H9 (cell line): Measurements from ENCODE around the gene LRCH1. TPM values are rescaled to one million over a fixed set of nuclear protein-coding genes. Genes with fewer than 3 reads are reported as not detected.

Source experiments
- DNase-seq: peaks from one replicate; pipeline ENCODE4 v3.0.0-alpha.2; 2017
- H2AFZ ChIP-seq: one replicate; pipeline ENCODE4 v1.6.1; 2013; ENCODE audit warnings: mild to moderate bottlenecking, low read length, control low read depth, moderate library complexity
- H2AK5ac ChIP-seq: 2 replicates; pipeline ENCODE4 v1.6.1; 2013; ENCODE audit warnings: low read length, control low read depth, mixed read lengths; ENCODE audit not compliant: insufficient read length
- H2BK120ac ChIP-seq: one replicate; pipeline ENCODE4 v1.6.1; 2013; ENCODE audit warnings: low read depth, mild to moderate bottlenecking, low read length, control low read depth, inconsistent platforms; ENCODE audit not compliant: poor library complexity, severe bottlenecking
- H2BK12ac ChIP-seq: 2 replicates; pipeline ENCODE4 v1.6.1; 2013; ENCODE audit warnings: low read length, control low read depth, mixed read lengths, low read depth; ENCODE audit not compliant: insufficient read length
- H2BK15ac ChIP-seq: 2 replicates; pipeline ENCODE4 v1.6.1; 2013; ENCODE audit warnings: low read depth, low read length, control low read depth
- H2BK20ac ChIP-seq: one replicate; pipeline ENCODE4 v1.6.1; 2013; ENCODE audit warnings: low read depth, mild to moderate bottlenecking, low read length, control low read depth, inconsistent platforms; ENCODE audit not compliant: poor library complexity, severe bottlenecking
- H2BK5ac ChIP-seq: 2 replicates; pipeline ENCODE4 v1.6.1; 2013; ENCODE audit warnings: low read length, control low read depth, mixed read lengths; ENCODE audit not compliant: insufficient read length
- H3K14ac ChIP-seq: 2 replicates; pipeline ENCODE4 v1.6.1; 2013; ENCODE audit warnings: low read length, control low read depth; ENCODE audit not compliant: insufficient read depth
- H3K18ac ChIP-seq: 2 replicates; pipeline ENCODE4 v1.6.1; 2013; ENCODE audit warnings: low read depth, mild to moderate bottlenecking, mixed read lengths, low read length, control low read depth; ENCODE audit not compliant: insufficient read length
- H3K23ac ChIP-seq: 2 replicates; pipeline ENCODE4 v1.6.1; 2013; ENCODE audit warnings: low read length, control low read depth, mixed read lengths, low read depth; ENCODE audit not compliant: insufficient read length
- H3K23me2 ChIP-seq: 2 replicates; pipeline ENCODE4 v1.6.1; 2013; ENCODE audit warnings: low read depth, mild to moderate bottlenecking, mixed read lengths, low read length, control low read depth; ENCODE audit not compliant: insufficient read length, poor library complexity, severe bottlenecking
- H3K27ac ChIP-seq: 2 replicates; pipeline ENCODE4 v1.5.1; 2013; ENCODE audit warnings: low read length, control low read depth, mixed read lengths, low read depth; ENCODE audit not compliant: insufficient read length
- H3K27me3 ChIP-seq: 2 replicates; pipeline ENCODE4 v1.6.1; 2013; ENCODE audit warnings: low read length, control low read depth, inconsistent platforms; ENCODE audit not compliant: insufficient read depth
- H3K4ac ChIP-seq: 2 replicates; pipeline ENCODE4 v1.6.1; 2013; ENCODE audit warnings: low read depth, mild to moderate bottlenecking, control low read depth, inconsistent platforms, low read length, moderate library complexity
- H3K4me1 ChIP-seq: 2 replicates; pipeline ENCODE4 v1.6.1; 2013; ENCODE audit warnings: low read length, control low read depth, inconsistent platforms; ENCODE audit not compliant: insufficient read depth
- H3K4me2 ChIP-seq: 2 replicates; pipeline ENCODE4 v1.6.1; 2013; ENCODE audit warnings: low read length, control low read depth, mixed read lengths; ENCODE audit not compliant: insufficient read length, insufficient read depth
- H3K56ac ChIP-seq: 2 replicates; pipeline ENCODE4 v1.6.1; 2013; ENCODE audit warnings: low read depth, mild to moderate bottlenecking, mixed read lengths, low read length, control low read depth; ENCODE audit not compliant: insufficient read length
- H3K79me1 ChIP-seq: 2 replicates; pipeline ENCODE4 v1.6.1; 2013; ENCODE audit warnings: low read depth, mild to moderate bottlenecking, moderate library complexity, low read length, control low read depth, inconsistent platforms; ENCODE audit not compliant: insufficient read depth, poor library complexity, severe bottlenecking
- H3K79me2 ChIP-seq: 2 replicates; pipeline ENCODE4 v1.6.1; 2013; ENCODE audit warnings: low read length, control low read depth, inconsistent platforms; ENCODE audit not compliant: insufficient read depth
- H3K9ac ChIP-seq: 2 replicates; pipeline ENCODE4 v1.6.1; 2013; ENCODE audit warnings: low read length, control low read depth, mixed read lengths; ENCODE audit not compliant: insufficient read length; ENCODE audit errors: extremely low read depth
- H3K9me3 ChIP-seq: one replicate; pipeline ENCODE4 v1.6.1; 2013; ENCODE audit warnings: low read depth, low read length, inconsistent platforms; ENCODE audit not compliant: control insufficient read depth
- H3T11ph ChIP-seq: one replicate; pipeline ENCODE4 v1.6.1; 2013; ENCODE audit warnings: mild to moderate bottlenecking, low read length, control low read depth, inconsistent platforms
- H4K20me1 ChIP-seq: one replicate; pipeline ENCODE4 v1.6.1; 2013; ENCODE audit not compliant: control insufficient read depth, insufficient read length, insufficient read depth
- H4K5ac ChIP-seq: 2 replicates; pipeline ENCODE4 v1.6.1; 2013; ENCODE audit warnings: low read depth, mild to moderate bottlenecking, mixed read lengths, low read length, control low read depth; ENCODE audit not compliant: insufficient read length
- H4K8ac ChIP-seq: replicated peaks from 2 replicates; pipeline ENCODE4 v1.6.1; 2013; ENCODE audit warnings: low read length, control low read depth, mixed read lengths, low read depth; ENCODE audit not compliant: insufficient read length
- H4K91ac ChIP-seq: 2 replicates; pipeline ENCODE4 v1.6.1; 2013; ENCODE audit warnings: low read depth, mild to moderate bottlenecking, moderate library complexity, mixed read lengths, low read length, control low read depth; ENCODE audit not compliant: insufficient read length
- H3K27ac Mint-ChIP-seq, 3 experiments: 2 replicates in 2 of 3; 3 replicates in 1 of 3; pipeline ENCODE4 v1.8.0; 2020 to 2021; ENCODE audit warnings: mixed read lengths in 3 of 3, mild to moderate bottlenecking in 1 of 3, moderate library complexity in 1 of 3
- H3K27me3 Mint-ChIP-seq: 2 replicates; pipeline ENCODE4 v1.8.0; 2021; ENCODE audit warnings: low read depth, mild to moderate bottlenecking, moderate library complexity, mixed read lengths
- H3K36me3 Mint-ChIP-seq, 3 experiments: 2 replicates in 2 of 3; 3 replicates in 1 of 3; pipeline ENCODE4 v1.8.0; 2020 to 2021; ENCODE audit warnings: low read depth in 3 of 3, mixed read lengths in 3 of 3; ENCODE audit not compliant: insufficient read depth in 1 of 3
- H3K4me1 Mint-ChIP-seq, 2 experiments: 2 replicates each; pipeline ENCODE4 v1.8.0; 2020; ENCODE audit warnings: mixed read lengths in 2 of 2
- H3K4me3 Mint-ChIP-seq, 2 experiments: 2 replicates in 1 of 2; 3 replicates in 1 of 2; pipeline ENCODE4 v1.8.0; 2020 to 2021; ENCODE audit warnings: mild to moderate bottlenecking in 2 of 2, mixed read lengths in 2 of 2, moderate library complexity in 1 of 2
- H3K9me3 Mint-ChIP-seq, 2 experiments: 2 replicates in 1 of 2; 3 replicates in 1 of 2; pipeline ENCODE4 v1.8.0; 2020; ENCODE audit warnings: mild to moderate bottlenecking in 2 of 2, mixed read lengths in 2 of 2, moderate library complexity in 1 of 2
- CTCF ChIP-seq: fragments of 200-600 bp; sonication (generic); conservative IDR thresholded peaks from 3 replicates; pipeline ENCODE4 v1.8.0; 2021; ENCODE audit warnings: antibody characterized with exemption, mild to moderate bottlenecking
- WGBS: extraction: QIAGEN DNeasy Blood & Tissue Kit; methylation state at CpG from one replicate; pipeline ENCODE4 v1.1.7; 2013; ENCODE audit warnings: missing lambda C conversion rate, low lambda C conversion rate, mixed read lengths; ENCODE audit not compliant: insufficient read length; ENCODE audit errors: extremely low coverage; 5-methylcytosine and 5-hydroxymethylcytosine counted together
- total RNA-seq: library from RNA; stranded (reverse); gene quantifications from 2 replicates; pipeline ENCODE4 v1.2.1, GENCODE V29; 2021

The LRCH1 gene
- total RNA-seq, 1 experiment from 2014 or later: 8.0 TPM

DNA sequence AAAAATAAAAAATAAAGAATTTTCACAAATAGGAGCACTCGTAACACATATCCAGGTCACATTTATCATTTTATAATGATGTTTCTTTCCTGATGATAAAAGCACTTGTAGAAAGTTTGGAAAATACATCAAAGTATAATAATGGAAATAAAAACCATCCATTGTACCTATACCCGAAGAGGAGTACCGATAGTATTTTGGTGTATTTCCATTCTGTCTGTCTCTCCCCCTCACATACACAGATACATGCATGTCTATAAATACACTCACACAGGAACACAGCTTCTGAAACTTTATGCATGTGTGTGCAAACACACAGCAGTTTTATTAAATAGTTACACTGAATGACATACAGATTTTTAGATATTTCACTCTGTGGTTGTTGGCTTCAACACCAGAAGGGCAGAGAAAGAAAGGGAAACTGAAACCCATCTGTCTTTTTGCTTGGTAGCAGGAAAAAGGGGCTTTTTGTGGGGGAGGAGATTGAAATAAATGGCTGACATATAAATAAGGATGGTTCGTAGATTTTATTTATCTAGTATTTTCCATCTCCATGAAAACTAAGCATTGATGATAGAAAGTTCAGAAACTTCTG is 114.8 kb downstream of the LRCH1 start:
- Histone ChIP-seq H3T11ph (no peak overlapping the region), H3K23me2 (no peaks in the 10 kb centered on the region), H3K14ac (no peak overlapping the region), H3K27me3 (no peaks in the 10 kb centered on the region), H3K27ac (no peak overlapping the region), H2AFZ (no peak overlapping the region), H2AK5ac (no peak overlapping the region), H3K9me3 (no peaks in the 10 kb centered on the region), H2BK12ac (no peak overlapping the region), H2BK5ac (no peak overlapping the region), H2BK120ac (no peak overlapping the region), H3K4me1 (peaks cover 18% of the 10 kb centered on the region), H4K20me1 (no peaks in the 10 kb centered on the region), H3K9ac (no peak overlapping the region), H3K79me2 (no peaks in the 10 kb centered on the region), H3K4ac (no peak overlapping the region), H4K8ac (no peak overlapping the region), H3K56ac (no peak overlapping the region), H3K18ac (no peak overlapping the region), H3K23ac (no peak overlapping the region), H2BK15ac (no peak overlapping the region), H4K5ac (no peak overlapping the region), H4K91ac (no peak overlapping the region), H3K79me1 (no peaks in the 10 kb centered on the region), H2BK20ac (no peak overlapping the region), H3K4me2 (no peak overlapping the region)
- no CpG with 5 or more reads among the region's 4 CpGs for WGBS
- Mint-ChIP-seq H3K27ac (no peak overlapping the region), H3K4me3 (no peak overlapping the region), H3K27me3 (no peaks in the 10 kb centered on the region), H3K4me1 (peaks cover 37 to 48% of the 10 kb centered on the region in 2 experiments), H3K9me3 (no peaks in the 10 kb centered on the region), H3K36me3 (peaks cover 0 to 8% (median 0%) of the 10 kb centered on the region in 3 experiments; a peak in 2 of 7 replicates)
- no peak for DNase-seq
- TF ChIP-seq CTCF: no peak
